Measurements from ENCODE around the gene ALPI.
"Not testable (repeated sequence)": the region's sequence is repeated elsewhere in the genome, so short reads cannot be mapped to it uniquely, and the experiment has no call there.

ALPI gene

GRCh38 chr2:232443669-232444408, 12.1 kb upstream of the ALPI start:
- not testable (repeated sequence) for DNase-seq

GRCh38 chr2:232444409-232445148, 11.4 kb upstream of the ALPI start:
- peak; percentile 15 for DNase-seq

DNA sequence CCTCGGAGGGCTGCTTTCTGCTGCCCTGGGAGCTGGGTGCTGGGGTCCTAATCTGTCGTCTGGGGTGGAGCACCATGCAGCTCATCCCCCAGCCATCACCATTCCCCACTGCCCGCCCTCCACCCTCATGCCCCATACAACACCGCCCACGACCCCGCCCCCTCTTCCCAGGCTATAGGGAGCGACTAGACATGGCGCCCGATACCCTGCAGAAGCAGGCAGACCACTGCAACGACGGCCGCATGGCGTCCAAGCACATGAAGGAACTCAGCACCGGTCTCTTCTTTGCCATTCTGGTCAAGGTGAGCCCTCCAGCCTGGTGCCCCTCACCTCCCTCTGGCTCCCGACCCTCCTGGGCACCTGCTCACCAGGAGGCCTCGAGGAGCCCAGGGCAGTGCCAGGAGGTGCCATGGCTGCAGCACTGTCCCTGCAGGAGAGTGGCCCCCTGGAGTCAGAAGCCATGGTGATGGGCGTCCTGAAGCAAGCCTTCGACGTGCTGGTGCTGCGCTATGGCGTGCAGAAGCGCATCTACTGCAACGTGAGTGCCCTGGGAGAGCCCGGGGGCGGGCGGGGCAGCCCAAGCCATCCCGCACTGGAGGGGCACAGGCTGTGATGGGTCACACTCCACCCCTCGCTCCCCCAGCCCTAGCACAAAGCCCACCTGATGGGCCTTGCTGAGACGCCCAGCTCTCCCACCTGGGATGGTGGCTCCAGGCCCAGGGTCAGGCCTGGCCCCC, 10.6 kb upstream of the ALPI start:
- not testable (repeated sequence) for DNase-seq

GRCh38 chr2:232446266-232446777, 9.6 kb upstream of the ALPI start:
- not testable (repeated sequence) for DNase-seq

GRCh38 chr2:232447091-232447620, 8.8 kb upstream of the ALPI start:
- DNase-seq: no peak

- DNase-seq: no peak
Observed at GRCh38 chr2:232447638-232448303, 8.2 kb upstream of the ALPI start.

DNA sequence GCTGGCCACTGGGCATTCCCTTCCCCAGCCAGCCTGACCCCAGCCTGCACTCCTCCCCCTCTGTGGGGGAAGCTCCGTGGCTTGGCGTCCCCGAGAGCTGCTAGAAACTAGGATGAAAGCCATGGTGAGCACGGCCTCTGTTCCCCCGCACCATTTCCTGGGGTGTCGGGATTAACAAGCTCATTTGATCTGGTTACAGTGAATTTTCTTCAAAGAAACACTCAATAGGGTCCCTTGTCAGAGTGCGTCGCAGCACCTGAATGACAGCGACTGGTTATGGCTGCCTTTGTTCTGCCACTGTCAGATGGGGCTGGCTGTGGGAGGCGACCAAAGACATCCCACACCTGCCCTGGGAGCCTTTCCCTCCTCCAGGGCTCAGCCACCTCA, 7.7 kb upstream of the ALPI start:
- DNase-seq: no peak

- DNase-seq: no peak
Observed at GRCh38 chr2:232449964-232450363, 6.0 kb upstream of the ALPI start.

DNA sequence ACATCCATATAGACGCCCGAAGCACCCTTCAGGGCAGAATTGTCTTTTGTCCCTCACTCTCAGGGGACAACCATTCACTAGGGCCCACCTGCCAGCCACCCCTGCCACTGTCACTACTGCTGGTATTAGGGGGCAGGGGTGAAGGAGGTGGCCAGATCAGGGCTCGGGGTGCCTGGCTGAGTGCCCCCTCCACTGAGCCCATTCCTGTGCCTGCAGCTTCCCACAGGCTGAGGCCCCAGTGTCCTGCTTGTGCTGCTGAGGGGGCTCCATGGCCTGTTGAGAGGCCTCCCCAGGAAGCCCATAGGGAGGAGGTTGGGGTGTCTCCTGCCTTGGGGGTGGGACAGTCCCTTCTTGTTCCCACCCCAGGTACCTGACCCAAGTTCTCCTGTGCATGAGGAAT, 4.3 kb upstream of the ALPI start:
- not testable (repeated sequence) for DNase-seq

GRCh38 chr2:232454630-232455029, 1.3 kb upstream of the ALPI start:
- no peak for DNase-seq

GRCh38 chr2:232456296-232457120, 555 bp downstream of the ALPI start:
- no peak for DNase-seq

DNA sequence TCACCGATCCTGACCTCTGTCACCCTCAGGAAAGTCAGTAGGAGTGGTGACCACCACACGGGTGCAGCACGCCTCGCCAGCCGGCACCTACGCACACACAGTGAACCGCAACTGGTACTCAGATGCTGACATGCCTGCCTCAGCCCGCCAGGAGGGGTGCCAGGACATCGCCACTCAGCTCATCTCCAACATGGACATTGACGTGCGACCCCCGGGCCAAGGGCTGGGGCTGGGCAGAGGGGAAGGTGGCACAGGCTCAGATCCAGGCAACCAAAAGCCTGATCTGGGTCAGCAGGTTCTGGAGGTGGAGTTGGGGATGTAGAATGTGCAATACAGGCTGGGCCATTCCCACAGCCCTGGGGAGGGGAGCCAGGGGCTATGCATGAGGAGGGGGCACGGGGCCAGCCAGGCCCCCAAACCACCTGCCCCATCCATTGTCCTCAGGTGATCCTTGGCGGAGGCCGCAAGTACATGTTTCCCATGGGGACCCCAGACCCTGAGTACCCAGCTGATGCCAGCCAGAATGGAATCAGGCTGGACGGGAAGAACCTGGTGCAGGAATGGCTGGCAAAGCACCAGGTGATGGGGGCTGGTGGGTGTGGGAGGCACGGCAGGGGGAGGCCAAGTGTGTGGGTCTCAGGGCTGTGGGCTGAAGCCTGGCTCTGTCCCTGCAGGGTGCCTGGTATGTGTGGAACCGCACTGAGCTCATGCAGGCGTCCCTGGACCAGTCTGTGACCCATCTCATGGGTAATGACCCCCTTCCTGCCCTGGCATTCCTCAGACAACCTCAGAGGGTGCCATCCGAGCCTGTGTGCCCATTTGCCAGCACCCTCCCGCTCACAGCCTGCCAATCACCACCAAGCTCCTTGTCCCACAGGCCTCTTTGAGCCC, 1.4 kb downstream of the ALPI start:
- no peak for DNase-seq

DNA sequence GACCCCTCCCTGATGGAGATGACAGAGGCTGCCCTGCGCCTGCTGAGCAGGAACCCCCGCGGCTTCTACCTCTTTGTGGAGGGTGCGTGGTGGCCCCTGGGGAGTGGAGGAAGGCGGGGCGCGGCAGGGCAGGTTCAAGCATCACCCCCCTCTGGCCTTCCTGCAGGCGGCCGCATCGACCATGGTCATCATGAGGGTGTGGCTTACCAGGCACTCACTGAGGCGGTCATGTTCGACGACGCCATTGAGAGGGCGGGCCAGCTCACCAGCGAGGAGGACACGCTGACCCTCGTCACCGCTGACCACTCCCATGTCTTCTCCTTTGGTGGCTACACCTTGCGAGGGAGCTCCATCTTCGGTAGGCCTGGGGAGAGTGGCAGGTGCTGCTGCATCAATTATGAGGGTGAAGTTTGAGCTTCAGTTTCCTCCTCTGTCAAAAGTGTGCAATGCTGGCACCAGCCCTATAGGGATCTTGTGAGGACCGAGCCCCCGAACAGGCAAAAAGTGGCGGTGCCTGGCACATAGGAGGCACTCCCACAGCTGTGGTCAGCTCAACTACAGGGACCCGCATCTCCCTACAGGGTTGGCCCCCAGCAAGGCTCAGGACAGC, 2.2 kb downstream of the ALPI start:
- DNase-seq: no peak

DNA sequence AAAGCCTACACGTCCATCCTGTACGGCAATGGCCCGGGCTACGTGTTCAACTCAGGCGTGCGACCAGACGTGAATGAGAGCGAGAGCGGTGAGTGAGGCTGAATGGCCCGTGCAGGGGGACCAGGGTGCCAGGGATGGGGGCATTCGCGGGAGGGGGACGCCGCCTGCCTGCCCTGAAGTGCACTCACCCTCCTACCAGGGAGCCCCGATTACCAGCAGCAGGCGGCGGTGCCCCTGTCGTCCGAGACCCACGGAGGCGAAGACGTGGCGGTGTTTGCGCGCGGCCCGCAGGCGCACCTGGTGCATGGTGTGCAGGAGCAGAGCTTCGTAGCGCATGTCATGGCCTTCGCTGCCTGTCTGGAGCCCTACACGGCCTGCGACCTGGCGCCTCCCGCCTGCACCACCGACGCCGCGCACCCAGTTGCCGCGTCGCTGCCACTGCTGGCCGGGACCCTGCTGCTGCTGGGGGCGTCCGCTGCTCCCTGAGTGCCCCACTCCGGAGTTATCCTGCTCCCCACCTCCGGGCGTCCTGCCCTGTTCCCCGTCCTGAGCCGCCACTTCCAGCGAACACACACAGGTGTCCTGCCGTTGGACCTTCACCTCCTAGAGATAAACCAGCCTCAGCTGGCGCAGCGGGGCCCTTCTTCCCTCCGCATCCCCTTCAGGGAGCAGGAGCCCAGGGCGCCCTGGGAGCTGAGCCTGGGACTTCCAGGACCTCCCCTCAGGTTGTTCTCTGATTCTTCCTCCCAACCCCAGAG, 2.9 kb downstream of the ALPI start:
- no peak for DNase-seq

- DNase-seq: no peak
Observed at GRCh38 chr2:232459419-232460035, 3.6 kb downstream of the ALPI start.

- DNase-seq: no peak
Observed at GRCh38 chr2:232460171-232460570, 4.2 kb downstream of the ALPI start.

GRCh38 chr2:232463701-232464543, 8.0 kb downstream of the ALPI start:
- no peak for DNase-seq

GRCh38 chr2:232464544-232464885, 8.6 kb downstream of the ALPI start:
- DNase-seq: no peak
